ENCODE data around the gene TEKTIP1. TPM values are rescaled to one million over a fixed set of nuclear protein-coding genes. Genes with fewer than 3 reads are reported as not detected.

The TEKTIP1 gene
- total and polyA plus RNA-seq, 2 experiments from 2014 or later, result 1.5 TPM; not detected in 1

GRCh38 chr19:3539756-3540118, 763 bp downstream of the TEKTIP1 start:
- Histone ChIP-seq H3K4me1 (ENCODE audit: insufficient read depth) (no peaks in the 10 kb centered on the region), H3K27me3 (no peaks in the 10 kb centered on the region), H3K4me3 (no peak overlapping the region), H3K9me2 (replicated peaks; ENCODE audit: insufficient read depth) (no peaks in the 10 kb centered on the region), H2AFZ (no peak overlapping the region), H3K4me2 (no peak overlapping the region), H4K20me1 (ENCODE audit: insufficient read depth, poor library complexity, severe bottlenecking) (peaks cover 3% of the 10 kb centered on the region), H3K36me3 (replicated peaks; ENCODE audit: insufficient read depth, low read depth) (no peaks in the 10 kb centered on the region), H3K27ac (no peak overlapping the region), H3K9me3 (ENCODE audit: low read depth) (no peaks in the 10 kb centered on the region), H3K79me2 (no peaks in the 10 kb centered on the region)
- DNase-seq (ENCODE audit: low spot score), result no peak
- WGBS (ENCODE audit: low lambda C conversion rate, missing lambda C conversion rate), result 100% methylated on average over 1 of the region's 1 CpG
- TF ChIP-seq EZH2 (IDR thresholded peaks at IDR 0.05; ENCODE audit: borderline replicate concordance) (no peak), EZH2phosphoT487 (IDR thresholded peaks at IDR 0.05; ENCODE audit: low read depth, severe bottlenecking, unreplicated experiment) (no peak), CTCF (IDR thresholded peaks at IDR 0.05; ENCODE audit: poor library complexity) (no peak)

GRCh38 chr19:3543150-3544057, 4.4 kb downstream of the TEKTIP1 start:
- DNase-seq (ENCODE audit: low spot score), result no peak
- no peak overlapping the region for H3K27ac ChIP-seq
- TF ChIP-seq EZH2phosphoT487 (IDR thresholded peaks at IDR 0.05; ENCODE audit: low read depth, severe bottlenecking, unreplicated experiment) (no peak), EZH2 (IDR thresholded peaks at IDR 0.05; ENCODE audit: borderline replicate concordance) (no peak), CTCF (IDR thresholded peaks at IDR 0.05; ENCODE audit: poor library complexity) (no peak)

GRCh38 chr19:3544058-3544376, 5.0 kb downstream of the TEKTIP1 start:
- Histone ChIP-seq H3K27me3 (no peaks in the 10 kb centered on the region), H3K4me1 (ENCODE audit: insufficient read depth) (no peaks in the 10 kb centered on the region), H3K4me3 (no peak overlapping the region), H2AFZ (no peak overlapping the region), H3K9me3 (ENCODE audit: low read depth) (no peaks in the 10 kb centered on the region), H3K9me2 (replicated peaks; ENCODE audit: insufficient read depth) (no peaks in the 10 kb centered on the region), H3K36me3 (replicated peaks; ENCODE audit: insufficient read depth, low read depth) (no peaks in the 10 kb centered on the region), H3K27ac (no peak overlapping the region), H3K79me2 (no peaks in the 10 kb centered on the region), H4K20me1 (ENCODE audit: insufficient read depth, poor library complexity, severe bottlenecking) (no peaks in the 10 kb centered on the region), H3K4me2 (no peak overlapping the region)
- no peak for DNase-seq (ENCODE audit: low spot score)
- no peak for TF ChIP-seq EZH2 (IDR thresholded peaks at IDR 0.05; ENCODE audit: borderline replicate concordance)
- TF ChIP-seq CTCF (IDR thresholded peaks at IDR 0.05; ENCODE audit: poor library complexity), result no peak
- TF ChIP-seq EZH2phosphoT487 (IDR thresholded peaks at IDR 0.05; ENCODE audit: low read depth, severe bottlenecking, unreplicated experiment), result no peak
- WGBS (ENCODE audit: low lambda C conversion rate, missing lambda C conversion rate), result 87% methylated on average over 9 of the region's 9 CpGs

More at GRCh38 chr19:3543150-3544057, 4.4 kb downstream of the TEKTIP1 start:
- Histone ChIP-seq H3K36me3 (replicated peaks; ENCODE audit: insufficient read depth, low read depth) (no peaks in the 10 kb centered on the region), H3K9me3 (ENCODE audit: low read depth) (no peaks in the 10 kb centered on the region), H4K20me1 (ENCODE audit: insufficient read depth, poor library complexity, severe bottlenecking) (peaks cover 3% of the 10 kb centered on the region), H3K4me2 (no peak overlapping the region), H3K27me3 (no peaks in the 10 kb centered on the region), H3K4me1 (ENCODE audit: insufficient read depth) (no peaks in the 10 kb centered on the region), H3K9me2 (replicated peaks; ENCODE audit: insufficient read depth) (no peaks in the 10 kb centered on the region), H3K79me2 (no peaks in the 10 kb centered on the region), H2AFZ (no peak overlapping the region), H3K4me3 (no peak overlapping the region)
- WGBS (ENCODE audit: low lambda C conversion rate, missing lambda C conversion rate), result 94% methylated on average over 33 of the region's 47 CpGs
